COLO668 (cell line): ENCODE measurements around the gene MYPN.
"Not testable (repeated sequence)": the region's sequence is repeated elsewhere in the genome, so short reads cannot be mapped to it uniquely, and the experiment has no call there.

Experiments used
- DNase-seq: peaks from one replicate; lab custom pipeline; 2025; ENCODE audit not compliant: unreplicated experiment; lab: John Stamatoyannopoulos, UW

Gene MYPN

DNA sequence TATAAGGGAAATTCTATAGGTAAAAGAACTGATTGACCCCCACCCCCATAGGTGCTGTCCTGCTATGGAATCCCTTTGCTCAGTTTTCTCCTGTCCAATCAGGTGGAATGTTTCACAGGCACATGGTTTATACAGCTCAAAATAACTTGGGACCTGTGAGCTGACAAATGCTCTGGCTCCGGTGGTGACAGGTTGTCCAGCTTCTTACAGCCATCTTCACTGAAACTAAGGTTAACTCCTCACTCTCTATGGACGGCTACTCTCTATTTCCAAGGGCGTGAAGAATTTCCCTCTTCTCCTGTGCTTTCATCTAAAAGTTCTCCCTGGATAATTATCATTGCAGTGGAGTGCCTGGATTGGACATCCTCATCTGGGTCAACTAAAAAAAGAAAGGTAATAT is at the start of gene MYPN:
TSS of gene MYPN (plus strand) at position 158 of the 400 bp plus-strand sequence. CDS start 11,951 bp downstream, outside the sequence.
- DNase-seq = no peak

DNA sequence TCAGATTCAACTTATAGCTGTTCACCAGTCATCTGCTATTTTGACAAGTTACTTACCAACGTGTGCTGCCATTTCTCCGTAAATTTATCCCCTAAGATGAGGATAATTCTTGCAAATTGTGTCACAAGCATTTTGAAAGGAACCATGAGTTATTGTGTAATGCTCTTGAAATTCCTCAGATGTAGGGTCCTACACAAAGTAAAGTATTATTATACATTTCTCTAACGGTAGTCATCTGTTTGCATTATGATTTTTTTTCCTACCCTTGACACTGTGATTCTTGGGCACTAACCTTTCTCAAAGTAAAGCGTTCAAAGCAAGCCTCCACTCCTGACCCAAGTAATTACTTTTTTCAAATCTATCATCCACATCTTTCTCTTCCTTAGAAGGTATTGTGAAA is 42.3 kb upstream of the MYPN start:
- DNase-seq = no peak

DNA sequence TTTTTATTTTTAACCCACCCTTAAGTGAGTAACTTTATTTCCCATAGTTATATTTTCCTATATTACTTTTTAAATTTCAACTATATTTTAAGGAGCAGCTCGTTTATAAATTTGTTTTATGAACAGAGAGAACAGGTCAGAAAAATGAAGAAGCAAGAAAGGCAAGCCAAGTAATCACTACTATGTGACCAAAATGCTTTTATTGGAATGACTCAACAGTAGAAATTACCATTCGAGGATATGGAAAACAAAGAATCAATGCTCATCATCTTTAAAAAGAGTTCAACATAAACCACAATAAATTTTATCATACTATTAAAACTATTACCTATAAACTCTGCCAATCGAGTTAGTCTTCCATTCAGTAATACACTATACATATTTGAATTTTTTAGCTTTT is 41.8 kb upstream of the MYPN start:
- DNase-seq = no peak

DNA sequence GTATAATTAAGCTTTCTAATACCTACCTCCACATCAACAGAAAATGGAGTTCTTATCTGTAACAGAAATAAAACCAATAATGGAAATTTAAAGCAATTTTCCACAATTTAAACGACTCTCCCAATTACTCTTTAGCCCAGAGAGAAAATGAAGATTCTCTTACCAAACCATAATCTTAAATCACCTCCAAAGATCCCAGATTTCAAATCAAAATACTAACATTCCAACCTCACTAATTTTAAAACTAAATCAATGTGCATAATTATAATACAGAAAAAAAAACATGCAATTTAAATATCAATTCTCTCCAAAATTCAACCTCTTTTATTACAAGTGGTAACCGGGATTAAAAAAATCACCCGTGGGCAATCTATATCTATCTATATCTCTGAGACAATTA is 35.7 kb upstream of the MYPN start:
- DNase-seq = no peak

DNA sequence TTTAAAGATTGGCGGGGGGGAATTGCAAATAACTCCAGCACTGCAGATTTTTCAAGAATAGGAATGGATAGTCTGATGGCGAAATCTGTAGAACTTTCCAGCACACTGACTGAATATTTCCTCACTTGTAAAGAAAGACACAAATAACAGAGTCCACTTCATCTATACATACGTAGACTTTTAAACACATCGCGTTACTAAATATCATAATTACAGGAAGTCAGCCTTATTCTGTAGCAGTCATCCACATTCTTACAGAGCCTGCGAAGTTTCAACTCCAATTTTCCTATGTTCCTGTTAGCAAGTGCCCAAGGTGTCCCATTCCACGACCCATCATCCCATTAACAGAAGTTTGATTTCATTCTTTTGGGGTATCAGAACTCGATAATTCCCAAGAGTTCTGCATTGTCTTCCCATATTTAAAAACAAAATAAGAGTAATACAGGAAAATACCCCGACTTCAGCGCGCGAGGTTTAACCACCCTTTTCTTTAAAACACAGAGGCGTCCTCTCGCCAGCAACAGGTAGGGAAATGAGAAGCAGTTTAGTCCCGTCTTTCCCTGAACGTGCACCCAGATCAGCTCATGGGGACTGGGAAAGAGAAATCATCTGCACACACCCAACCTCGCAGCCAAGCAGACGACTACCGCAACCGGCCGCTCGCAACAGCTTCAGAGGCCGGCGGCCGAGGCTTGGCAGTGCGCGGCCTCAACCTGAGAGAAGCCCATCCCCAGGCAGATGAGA is 35.1 kb upstream of the MYPN start:
- DNase-seq = no peak

GRCh38 chr10:68074775-68075549 is 34.3 kb upstream of the MYPN start, which contains the start of gene HERC4:
TSS of gene HERC4 (minus strand) at chr10:68075283. CDS start at chr10:68073108, 2,175 bp downstream.
- peak; percentile 88 for DNase-seq

DNA sequence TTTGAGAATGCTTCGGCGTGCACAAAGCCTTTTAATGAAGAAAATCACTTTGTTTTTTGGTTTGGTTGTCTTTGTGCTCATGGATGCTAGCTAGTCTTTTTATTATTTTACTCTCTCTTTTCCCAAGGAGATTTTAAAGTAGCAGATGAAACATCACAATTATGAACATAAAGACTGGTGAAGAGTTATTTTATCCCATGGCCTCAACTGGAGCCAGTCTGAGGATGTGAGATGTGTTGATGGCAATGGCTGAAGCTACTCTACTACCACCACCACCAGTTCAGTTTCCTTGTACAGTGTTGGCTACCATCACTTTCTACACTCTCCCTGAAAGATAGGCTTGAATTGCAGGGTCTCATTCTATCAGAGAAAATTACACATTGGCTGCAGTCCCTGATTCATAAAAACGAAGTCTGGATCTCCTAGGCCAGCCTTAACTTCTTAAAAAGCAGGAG is 33.7 kb upstream of the MYPN start:
- no peak for DNase-seq

DNA sequence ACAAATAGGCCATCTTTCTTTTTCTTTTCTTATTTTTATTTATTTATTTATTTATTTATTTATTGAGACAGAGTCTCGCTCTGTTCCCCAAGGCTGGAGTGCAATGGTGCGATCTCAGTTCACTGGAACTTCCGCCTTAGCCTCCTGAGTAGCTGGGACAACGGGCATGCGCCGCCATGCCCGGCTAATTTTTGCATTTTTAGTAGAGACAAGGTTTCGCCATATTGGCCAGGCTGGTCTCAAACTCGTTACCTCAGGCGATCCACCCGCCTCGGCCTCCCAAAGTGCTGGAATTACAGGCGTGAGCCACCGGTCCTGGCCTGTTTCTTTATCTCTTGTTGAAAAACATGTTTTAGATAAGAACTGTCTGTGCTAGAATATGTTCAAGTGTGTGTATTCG is 33.2 kb upstream of the MYPN start:
- DNase-seq = not testable (repeated sequence)

DNA sequence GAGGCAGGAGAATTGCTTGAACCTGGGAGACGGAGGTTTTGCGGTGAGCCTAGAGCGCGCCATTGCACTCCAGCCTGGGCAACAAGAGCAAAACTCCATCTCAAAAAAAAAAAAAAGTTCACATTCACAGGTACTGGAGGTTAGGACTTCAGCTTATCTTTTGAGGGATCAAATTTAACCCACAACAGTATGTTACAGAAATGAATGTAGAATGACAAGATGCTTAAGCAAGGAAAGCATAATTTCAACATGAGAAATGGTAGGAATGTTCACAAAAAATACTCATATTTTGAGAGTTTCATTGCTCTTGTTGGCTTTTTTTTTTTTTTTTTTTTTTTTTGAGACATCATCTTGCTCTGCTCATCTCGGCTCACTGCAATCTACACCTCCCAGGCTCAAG is 32.3 kb upstream of the MYPN start:
- no peak for DNase-seq

DNA sequence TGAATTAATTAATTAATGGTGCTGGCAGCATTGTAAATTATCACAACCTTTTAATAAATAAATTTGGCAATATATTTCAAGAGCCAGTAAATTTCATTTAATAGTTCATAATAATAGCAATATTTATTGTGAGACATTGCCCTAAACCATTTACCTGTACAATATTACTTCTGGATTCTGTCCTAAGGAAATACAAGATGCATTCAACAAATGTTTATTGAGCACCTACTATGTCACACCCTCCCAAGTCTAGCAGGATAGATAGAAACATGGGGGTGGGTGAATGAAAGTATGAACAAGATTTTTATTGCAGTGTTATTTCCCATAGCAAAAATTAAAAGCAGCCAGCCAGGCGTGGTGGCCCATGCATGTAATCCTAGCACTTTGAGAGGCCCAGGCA is 29.9 kb upstream of the MYPN start:
- DNase-seq = no peak

- no peak for DNase-seq
Measured at GRCh38 chr10:68080853-68081431, 28.3 kb upstream of the MYPN start.

- DNase-seq = no peak
Measured at GRCh38 chr10:68081916-68082315, 27.4 kb upstream of the MYPN start.

GRCh38 chr10:68082872-68083271 is 26.4 kb upstream of the MYPN start:
- no peak for DNase-seq

DNA sequence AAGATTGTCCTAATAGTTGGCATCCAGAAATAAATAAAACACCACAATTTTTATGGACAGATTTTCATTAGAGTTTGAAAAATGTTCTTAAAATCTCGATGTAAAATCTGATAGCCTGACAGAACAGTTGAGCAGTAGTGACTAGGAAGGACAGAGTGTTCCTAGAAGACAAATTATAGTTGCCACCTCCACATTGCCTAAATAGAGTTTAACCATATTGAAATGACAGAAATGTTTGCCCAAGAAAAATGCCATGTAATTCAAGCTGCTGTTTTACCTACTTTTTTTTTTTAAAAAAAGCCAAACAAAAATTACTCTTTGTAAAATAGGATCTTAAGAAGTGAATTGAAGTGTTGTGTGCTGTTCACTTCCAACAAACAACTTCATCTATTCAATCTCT is 25.3 kb upstream of the MYPN start:
- no peak for DNase-seq

DNA sequence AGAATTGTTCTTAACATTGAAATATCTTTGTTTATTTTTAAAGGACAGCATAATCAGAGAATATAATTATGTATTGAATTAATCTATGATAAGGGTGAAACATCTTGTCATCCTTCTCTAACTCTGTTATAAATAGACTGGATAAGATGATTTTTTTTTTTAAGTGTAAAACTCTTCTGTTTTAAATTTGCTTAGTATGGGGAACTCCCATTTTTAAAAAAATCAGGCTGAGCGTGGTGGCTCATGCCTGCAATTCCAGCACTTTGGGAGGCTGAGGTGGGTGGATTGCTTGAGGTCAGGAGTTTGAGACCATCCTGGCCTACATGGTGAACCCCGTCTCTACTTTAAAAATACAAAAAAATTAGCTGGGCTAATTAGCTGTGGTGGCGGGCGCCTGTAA is 24.8 kb upstream of the MYPN start:
- DNase-seq = no peak

- DNase-seq = no peak
Measured at GRCh38 chr10:68086011-68086410, 23.3 kb upstream of the MYPN start.

GRCh38 chr10:68086910-68087684 is 22.2 kb upstream of the MYPN start:
- no peak for DNase-seq

GRCh38 chr10:68087685-68088401 is 21.4 kb upstream of the MYPN start:
- no peak for DNase-seq

DNA sequence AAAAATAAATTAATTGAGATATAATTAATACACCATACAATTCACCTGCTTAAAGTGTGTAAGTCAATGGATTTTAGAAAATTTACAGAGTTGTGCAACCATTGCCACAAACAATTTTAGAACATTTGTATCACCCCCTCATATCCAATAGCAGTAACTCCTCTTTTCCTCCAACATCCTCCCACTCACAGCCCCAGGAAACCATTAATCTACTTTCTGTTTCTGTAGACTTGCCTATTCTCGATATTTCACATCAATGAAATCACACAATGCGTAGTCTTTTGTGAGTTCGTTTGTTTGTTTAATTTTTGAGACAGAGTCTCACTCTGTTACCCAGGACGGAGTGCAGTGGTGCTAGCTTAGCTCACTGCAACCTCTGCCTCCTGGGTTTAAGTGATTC is 20.5 kb upstream of the MYPN start:
- no peak for DNase-seq

DNA sequence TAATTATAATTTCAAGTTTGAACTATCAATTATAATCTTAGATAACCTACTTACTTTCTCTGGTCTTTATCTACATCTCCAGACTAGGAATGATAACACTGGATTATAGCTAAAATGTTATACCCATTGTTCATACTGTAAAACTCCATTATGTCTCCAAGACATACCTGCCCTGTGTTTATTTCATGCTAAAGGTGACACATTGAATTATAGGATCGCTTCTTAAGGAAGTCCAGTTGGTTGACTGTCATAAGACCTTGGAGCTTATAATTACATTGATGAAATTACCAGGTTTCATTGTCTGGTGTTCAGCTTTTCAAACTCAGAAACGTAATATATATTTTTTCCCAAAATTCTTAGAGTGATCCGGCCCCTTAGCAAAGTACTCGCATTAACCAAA is 18.7 kb upstream of the MYPN start:
- no peak for DNase-seq

DNA sequence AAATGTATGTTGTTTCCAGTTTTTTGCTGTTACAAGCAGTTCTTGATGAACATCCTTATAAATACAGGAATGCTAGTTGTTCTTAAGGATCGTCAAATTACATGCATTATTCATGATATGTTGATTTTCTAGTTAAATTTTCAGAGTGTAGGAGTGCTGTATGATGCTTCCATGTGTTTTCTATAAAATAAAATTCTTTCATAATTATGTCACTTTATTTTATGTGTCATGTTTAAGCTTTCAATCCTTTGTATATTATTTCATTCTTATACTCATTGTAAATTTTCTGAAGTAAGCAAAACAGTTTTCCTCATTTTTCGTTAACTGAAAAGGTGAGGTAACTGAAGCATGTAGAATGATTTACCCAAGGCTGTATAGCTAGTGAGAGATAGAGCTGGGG is 16.8 kb upstream of the MYPN start:
- no peak for DNase-seq
